HUES48 (cell line): ENCODE results near the gene VSX1.
A peak's percentile ranks its signal among the peaks of the same experiment; 100 is the strongest.

Experiments
- H3K27ac ChIP-seq: one replicate; pipeline ENCODE4 v1.7.0; 2013; ENCODE audit warnings: low read depth, low read length, inconsistent platforms
- H3K27me3 ChIP-seq: 2 replicates; pipeline ENCODE4 v1.6.1; 2013; ENCODE audit warnings: mild to moderate bottlenecking, low read length; ENCODE audit not compliant: control insufficient read depth, insufficient read depth
- H3K36me3 ChIP-seq: 2 replicates; pipeline ENCODE4 v1.6.1; 2013; ENCODE audit warnings: low read length; ENCODE audit not compliant: control insufficient read depth, insufficient read depth
- H3K4me1 ChIP-seq: 2 replicates; pipeline ENCODE4 v1.6.1; 2013; ENCODE audit warnings: mild to moderate bottlenecking, low read length; ENCODE audit not compliant: control insufficient read depth, insufficient read depth
- H3K4me3 ChIP-seq: 2 replicates; pipeline ENCODE4 v1.5.1; 2013; ENCODE audit warnings: mild to moderate bottlenecking, low read depth, low read length
- H3K9ac ChIP-seq: 2 replicates; pipeline ENCODE4 v1.6.1; 2013; ENCODE audit warnings: mild to moderate bottlenecking, low read depth, low read length, moderate library complexity
- H3K9me3 ChIP-seq: 2 replicates; pipeline ENCODE4 v1.6.1; 2013; ENCODE audit warnings: low read length; ENCODE audit not compliant: control insufficient read depth, insufficient read depth

The VSX1 gene

GRCh38 chr20:25057234-25058050, 24.5 kb downstream of the VSX1 start:
- Histone ChIP-seq H3K27ac (no peak overlapping the region), H3K4me3 (peak overlapping the region; percentile 62), H3K36me3 (no peaks in the 10 kb centered on the region), H3K9ac (no peak overlapping the region), H3K9me3 (no peaks in the 10 kb centered on the region), H3K4me1 (peaks cover 9% of the 10 kb centered on the region), H3K27me3 (peaks cover 80% of the 10 kb centered on the region)

GRCh38 chr20:25056690-25057233, 25.2 kb downstream of the VSX1 start:
- H3K27me3 ChIP-seq: peaks cover 73% of the 10 kb centered on the region
- H3K27ac ChIP-seq: no peak overlapping the region
- H3K9ac ChIP-seq: no peak overlapping the region
- H3K4me3 ChIP-seq: peak overlapping the region; percentile 62
- H3K36me3 ChIP-seq: no peaks in the 10 kb centered on the region
- no peaks in the 10 kb centered on the region for H3K9me3 ChIP-seq
- H3K4me1 ChIP-seq: peaks cover 13% of the 10 kb centered on the region

- H3K9ac ChIP-seq: no peak overlapping the region
- no peaks in the 10 kb centered on the region for H3K9me3 ChIP-seq
- H3K36me3 ChIP-seq: no peaks in the 10 kb centered on the region
- H3K27me3 ChIP-seq: peaks cover 64% of the 10 kb centered on the region
- no peak overlapping the region for H3K4me3 ChIP-seq
- no peak overlapping the region for H3K27ac ChIP-seq
- H3K4me1 ChIP-seq: peaks cover 13% of the 10 kb centered on the region
Measured at GRCh38 chr20:25055711-25056495, 26.0 kb downstream of the VSX1 start.

- no peaks in the 10 kb centered on the region for H3K9me3 ChIP-seq
- no peak overlapping the region for H3K27ac ChIP-seq
- no peaks in the 10 kb centered on the region for H3K36me3 ChIP-seq
- peaks cover 57% of the 10 kb centered on the region for H3K27me3 ChIP-seq
- peaks cover 13% of the 10 kb centered on the region for H3K4me1 ChIP-seq
- no peak overlapping the region for H3K9ac ChIP-seq
- no peak overlapping the region for H3K4me3 ChIP-seq
Measured at GRCh38 chr20:25054995-25055629, 26.8 kb downstream of the VSX1 start.

DNA sequence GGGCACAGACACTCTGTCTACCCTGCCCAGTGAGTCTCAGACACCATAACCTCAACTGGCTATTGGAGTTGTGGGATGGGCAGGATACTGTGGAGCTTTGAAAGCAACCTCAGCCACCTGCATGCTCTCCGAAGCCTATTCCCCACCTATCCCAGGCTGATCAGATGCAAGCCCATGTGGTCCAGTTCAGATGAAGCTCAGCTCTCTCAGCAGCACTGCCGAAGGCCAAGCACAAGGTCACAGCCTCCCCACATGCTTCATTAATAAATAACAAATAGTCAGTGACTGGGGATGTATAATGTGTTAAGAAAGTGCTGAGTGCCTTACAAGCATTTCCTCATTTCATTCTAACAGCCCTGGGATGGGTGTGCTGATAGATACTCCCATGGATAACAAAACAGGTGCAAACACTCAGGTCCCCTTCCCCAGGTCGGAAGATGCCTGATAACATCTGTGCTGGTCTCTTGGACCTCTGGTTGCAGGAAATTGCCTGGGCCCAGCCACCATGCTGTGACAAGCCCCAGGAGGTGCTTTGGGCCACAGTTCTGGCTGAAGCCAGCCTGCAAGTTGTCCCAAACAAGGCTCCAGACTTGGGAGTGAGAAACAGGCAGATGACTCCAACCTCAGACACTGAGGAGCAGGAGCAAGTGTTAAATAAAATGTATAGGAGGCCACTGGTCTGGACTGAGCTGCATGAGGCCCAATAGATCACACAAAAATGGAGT, 27.7 kb downstream of the VSX1 start:
- H3K4me1 ChIP-seq: peaks cover 13% of the 10 kb centered on the region
- H3K4me3 ChIP-seq: no peak overlapping the region
- no peaks in the 10 kb centered on the region for H3K36me3 ChIP-seq
- peaks cover 51% of the 10 kb centered on the region for H3K27me3 ChIP-seq
- no peaks in the 10 kb centered on the region for H3K9me3 ChIP-seq
- no peak overlapping the region for H3K9ac ChIP-seq
- no peak overlapping the region for H3K27ac ChIP-seq

DNA sequence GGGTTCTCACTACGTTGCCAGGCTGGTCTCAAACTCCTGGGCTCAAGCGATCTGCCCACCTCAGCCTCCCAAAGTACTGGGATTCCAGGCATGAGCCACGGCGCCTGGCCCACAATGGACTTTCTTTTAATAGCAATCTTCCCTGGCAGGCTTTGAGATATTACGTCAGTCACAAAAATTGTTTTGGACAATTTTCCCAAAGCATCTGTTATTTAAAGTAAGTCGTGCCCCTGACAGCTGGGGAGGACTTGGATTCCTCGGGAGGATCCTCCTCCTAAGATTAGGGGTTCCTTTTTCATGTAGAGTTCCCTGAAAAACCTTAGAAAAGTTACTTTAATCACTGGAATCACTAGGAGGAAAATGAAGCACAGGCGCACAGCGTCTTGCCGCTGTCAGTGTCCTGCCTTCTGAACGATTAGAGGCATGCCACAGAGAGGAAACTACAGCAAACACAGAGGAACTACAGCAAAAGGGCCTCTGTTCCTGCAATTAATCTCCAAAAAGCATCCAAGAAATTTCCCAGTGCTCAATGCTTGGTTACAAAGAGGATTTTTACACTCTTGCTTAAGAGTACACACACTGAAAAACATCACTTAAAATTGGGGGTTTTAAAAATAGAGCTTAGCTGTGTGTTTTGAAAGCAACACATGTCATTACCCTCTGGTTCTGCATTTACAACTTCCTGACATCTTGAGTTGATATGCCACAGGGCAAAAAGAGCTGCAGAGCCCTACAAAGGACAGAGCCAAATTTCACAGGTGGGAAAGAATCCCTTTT, 28.5 kb downstream of the VSX1 start:
- no peak overlapping the region for H3K4me3 ChIP-seq
- no peak overlapping the region for H3K9ac ChIP-seq

DNA sequence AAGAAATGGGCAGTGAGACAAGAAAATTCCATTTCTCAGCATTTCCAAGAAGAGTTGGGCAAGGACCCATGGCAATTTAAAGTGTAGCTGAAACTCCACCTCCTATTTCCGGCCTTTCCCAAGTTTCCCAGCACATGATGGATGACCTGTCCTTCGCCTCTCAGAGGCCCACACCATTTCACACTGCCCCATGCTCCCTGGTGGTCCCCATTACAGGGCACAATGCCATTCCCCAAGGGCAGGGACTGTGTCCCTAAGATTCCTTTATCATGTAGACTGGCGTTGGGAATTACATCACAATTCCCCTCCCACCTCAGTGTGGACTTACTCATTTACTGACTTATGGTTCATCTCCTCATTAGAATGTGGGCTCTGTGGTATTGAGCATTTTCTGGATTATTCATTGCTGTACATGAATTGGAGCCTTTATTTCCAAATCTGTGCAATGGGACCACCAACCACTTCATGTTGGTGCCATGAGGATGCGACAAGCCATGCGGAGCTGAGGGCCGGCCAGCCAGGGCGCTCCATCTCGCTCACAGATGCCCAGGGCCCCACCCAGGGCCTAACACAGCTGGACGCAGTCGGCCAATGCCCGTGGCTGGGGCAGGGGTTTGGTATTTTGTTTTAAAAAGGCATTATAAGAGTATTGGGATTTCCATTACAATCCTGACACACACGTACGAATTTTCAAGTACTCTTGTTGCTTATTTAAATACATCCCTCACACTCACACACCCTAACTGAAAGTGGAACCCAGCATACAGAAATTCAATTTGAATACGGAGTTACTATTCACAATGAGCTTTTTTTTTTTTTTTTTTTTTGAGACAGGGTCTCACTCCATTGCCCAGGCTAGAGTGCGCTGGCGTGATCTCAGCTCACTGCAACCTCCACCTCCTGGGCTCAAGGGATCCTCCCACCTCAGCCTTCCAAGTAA, 29.4 kb downstream of the VSX1 start:
- no peak overlapping the region for H3K4me3 ChIP-seq
- H3K27ac ChIP-seq: no peak overlapping the region
- H3K4me1 ChIP-seq: peaks cover 8% of the 10 kb centered on the region
- no peak overlapping the region for H3K9ac ChIP-seq
- peaks cover 37% of the 10 kb centered on the region for H3K27me3 ChIP-seq
- H3K9me3 ChIP-seq: no peaks in the 10 kb centered on the region
- no peaks in the 10 kb centered on the region for H3K36me3 ChIP-seq

More for the DNA sequence above, 28.5 kb downstream of the VSX1 start:
- Histone ChIP-seq H3K27me3 (peaks cover 43% of the 10 kb centered on the region), H3K9me3 (no peaks in the 10 kb centered on the region), H3K36me3 (no peaks in the 10 kb centered on the region), H3K27ac (no peak overlapping the region), H3K4me1 (peaks cover 10% of the 10 kb centered on the region)

- peaks cover 8% of the 10 kb centered on the region for H3K4me1 ChIP-seq
Measured at GRCh38 chr20:25051386-25052155, 30.4 kb downstream of the VSX1 start.

More at GRCh38 chr20:25051386-25052155, 30.4 kb downstream of the VSX1 start:
- Histone ChIP-seq H3K27ac (no peak overlapping the region), H3K27me3 (peaks cover 27% of the 10 kb centered on the region), H3K9ac (no peak overlapping the region), H3K9me3 (no peaks in the 10 kb centered on the region), H3K36me3 (no peaks in the 10 kb centered on the region), H3K4me3 (no peak overlapping the region)
